Fibroblast of peridontal ligament (primary cell): ENCODE data around the gene SLC17A2.
"Not testable (repeated sequence)": the region's sequence is repeated elsewhere in the genome, so short reads cannot be mapped to it uniquely, and the experiment has no call there.

ENCODE experiments used
- DNase-seq: peaks from one replicate; pipeline ENCODE4 v3.0.0-alpha.2; 2010; ENCODE audit errors: extremely low read depth

The SLC17A2 gene

GRCh38 chr6:25952535-25952934 is 22.0 kb upstream of the SLC17A2 start:
- DNase-seq: no peak

DNA sequence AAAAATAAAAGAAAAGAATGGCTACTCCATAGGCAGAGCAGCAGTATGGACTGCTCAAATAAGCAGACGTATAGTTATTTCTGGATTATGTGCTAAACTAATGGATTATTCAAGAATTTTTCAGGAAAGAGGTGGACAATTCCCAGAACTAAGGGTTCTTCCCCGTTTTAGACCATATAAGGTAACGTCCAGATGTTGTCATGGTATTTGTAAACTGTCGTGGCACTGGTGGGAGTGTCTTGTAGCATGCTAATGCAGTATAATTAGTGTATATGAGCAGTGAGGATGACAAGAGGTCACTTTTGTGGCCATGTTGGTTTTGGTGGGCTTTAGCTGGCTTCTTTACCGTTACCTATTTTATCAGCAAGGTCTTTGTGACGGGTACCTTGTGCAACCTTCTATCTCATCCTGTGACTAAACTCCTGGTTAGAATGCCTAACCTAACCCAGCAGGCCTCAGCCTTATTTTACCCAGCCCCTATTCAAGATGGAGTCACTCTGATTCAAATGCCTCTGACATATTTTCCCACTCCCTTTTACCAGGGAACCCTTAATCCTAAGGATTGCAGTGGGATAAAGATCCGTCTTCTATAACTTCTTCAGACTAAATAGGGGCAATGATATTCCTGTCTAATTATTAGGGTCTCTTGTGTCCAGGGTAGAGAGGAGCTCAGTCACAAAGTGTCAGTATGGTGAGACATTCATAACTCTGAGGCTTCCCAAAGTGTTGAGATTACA is 21.0 kb upstream of the SLC17A2 start:
- no peak for DNase-seq

GRCh38 chr6:25950297-25950696 is 19.8 kb upstream of the SLC17A2 start:
- DNase-seq: no peak

- DNase-seq: no peak
These were observed 19.2 kb upstream of the SLC17A2 start for GRCh38 chr6:25949695-25950094.

- not testable (repeated sequence) for DNase-seq
These were observed 17.0 kb upstream of the SLC17A2 start for GRCh38 chr6:25947492-25947891.

DNA sequence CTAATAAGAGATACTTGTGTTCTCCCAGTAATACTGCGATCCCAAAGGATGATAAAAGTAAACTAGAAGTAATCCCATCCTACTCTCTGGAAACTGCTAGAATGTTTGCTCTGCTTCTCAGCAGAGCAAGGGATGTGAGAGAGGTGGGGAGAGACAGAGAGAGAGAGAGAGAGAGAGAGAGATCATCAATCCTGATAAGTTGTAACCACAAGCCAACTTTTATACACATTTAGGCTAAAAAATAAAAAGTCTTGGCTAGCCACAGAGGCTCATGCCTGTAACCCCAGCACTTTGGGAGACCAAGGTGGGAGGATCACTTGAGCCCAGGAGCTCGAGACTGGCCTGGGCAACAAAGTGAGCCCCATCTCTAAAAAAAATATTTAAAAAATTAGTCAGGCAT is 16.1 kb upstream of the SLC17A2 start:
- no peak for DNase-seq

GRCh38 chr6:25945738-25946137 is 15.2 kb upstream of the SLC17A2 start:
- DNase-seq: not testable (repeated sequence)

- DNase-seq: no peak
These were observed 14.4 kb upstream of the SLC17A2 start for GRCh38 chr6:25944688-25945574.

DNA sequence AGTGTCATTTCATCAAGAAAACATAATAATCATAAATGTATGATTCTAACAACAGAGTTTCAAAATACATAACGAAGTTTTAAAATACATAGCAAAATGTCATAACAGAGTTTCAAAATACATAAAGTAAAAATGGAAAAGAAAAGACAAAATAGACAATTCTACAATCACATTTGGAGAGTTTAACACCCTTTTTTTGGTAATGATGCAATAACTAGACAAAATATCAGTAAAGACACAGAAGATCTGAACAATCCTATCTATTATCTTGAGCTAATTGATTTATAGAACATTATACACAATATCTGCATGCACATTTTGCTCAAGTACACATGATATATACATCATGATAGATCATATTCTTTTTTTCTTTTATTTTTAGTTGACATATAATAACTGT is 13.4 kb upstream of the SLC17A2 start:
- no peak for DNase-seq

GRCh38 chr6:25942561-25943147 is 12.2 kb upstream of the SLC17A2 start:
- DNase-seq: peak; percentile 73

GRCh38 chr6:25939593-25939992 is 9.1 kb upstream of the SLC17A2 start:
- no peak for DNase-seq

DNA sequence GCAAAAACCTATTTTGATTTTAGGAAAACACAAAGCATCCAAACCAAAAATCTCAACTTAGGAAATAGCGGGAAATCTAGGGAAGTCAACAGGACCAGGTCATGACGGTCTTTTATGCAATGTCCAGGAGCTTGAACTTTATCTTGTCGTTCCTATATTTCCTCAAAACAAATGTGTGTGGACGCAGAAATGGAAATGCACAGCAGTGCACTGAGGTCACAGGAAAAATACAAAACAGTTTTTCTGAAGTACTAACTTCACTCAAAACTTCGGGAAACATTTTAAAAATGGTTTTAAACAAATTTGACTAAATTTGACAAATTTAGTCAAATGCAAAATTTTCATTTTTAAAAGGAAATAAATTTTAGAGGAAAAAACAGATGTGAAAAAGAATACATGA is 5.5 kb upstream of the SLC17A2 start:
- DNase-seq: no peak

DNA sequence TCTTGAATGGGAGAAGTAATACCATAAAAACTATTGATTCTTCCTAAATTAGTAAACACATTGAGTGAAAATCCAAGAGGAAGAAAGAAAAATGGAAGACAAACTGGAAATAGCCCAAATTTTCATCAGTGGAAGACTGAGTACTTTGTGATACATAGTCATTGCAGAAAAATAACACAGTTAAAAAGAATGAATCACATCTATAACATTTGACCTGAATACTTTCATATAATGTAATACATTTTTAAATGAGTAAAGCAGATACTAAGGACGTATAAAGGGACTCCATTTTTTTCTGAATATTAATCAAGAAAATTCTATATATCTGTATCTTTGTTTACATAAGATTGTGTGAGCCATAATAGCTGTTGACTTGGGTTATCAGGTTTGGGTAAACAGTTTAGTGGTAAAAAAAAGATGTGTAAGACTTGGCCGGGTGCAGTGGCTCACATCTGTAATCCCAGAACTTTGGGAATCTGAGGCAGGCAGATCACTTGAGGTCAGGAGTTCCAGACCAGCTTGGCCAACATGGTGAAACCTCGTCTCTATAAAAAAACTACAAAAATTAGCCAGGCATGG is 4.3 kb upstream of the SLC17A2 start:
- no peak for DNase-seq

DNA sequence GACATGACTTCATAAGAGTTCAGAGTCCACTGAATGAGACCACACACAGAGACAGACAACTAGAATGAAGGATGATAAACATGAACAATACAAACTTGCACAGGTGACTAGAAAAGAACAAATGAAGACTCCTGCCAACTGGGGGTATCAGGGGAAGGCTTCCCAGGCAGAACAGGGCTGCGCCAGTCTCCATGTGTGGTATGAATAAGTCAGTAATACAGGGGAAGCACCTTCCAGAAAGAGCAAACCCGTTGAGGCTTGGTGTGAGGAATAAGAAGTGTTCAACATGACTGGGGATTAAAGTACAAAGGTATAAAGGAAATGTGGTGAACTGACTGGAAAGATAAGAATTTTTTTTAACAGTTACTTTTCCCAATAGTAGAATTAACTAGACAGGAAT is 3.7 kb upstream of the SLC17A2 start:
- no peak for DNase-seq

DNA sequence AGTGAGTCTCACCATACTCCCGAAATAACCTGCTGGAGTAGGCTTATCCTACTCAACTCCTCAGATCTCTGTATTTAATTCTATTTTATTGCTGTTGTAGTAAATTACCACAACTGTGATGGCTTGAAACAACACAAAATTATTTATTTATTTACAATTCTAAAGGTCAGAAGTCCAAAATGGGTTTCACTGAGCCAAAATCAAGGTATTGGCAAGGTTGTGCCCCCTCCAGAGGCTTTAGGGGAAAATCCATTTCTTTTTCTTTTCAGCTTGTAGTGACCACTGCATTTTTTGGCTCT is 869 bp upstream of the SLC17A2 start:
- DNase-seq: no peak

DNA sequence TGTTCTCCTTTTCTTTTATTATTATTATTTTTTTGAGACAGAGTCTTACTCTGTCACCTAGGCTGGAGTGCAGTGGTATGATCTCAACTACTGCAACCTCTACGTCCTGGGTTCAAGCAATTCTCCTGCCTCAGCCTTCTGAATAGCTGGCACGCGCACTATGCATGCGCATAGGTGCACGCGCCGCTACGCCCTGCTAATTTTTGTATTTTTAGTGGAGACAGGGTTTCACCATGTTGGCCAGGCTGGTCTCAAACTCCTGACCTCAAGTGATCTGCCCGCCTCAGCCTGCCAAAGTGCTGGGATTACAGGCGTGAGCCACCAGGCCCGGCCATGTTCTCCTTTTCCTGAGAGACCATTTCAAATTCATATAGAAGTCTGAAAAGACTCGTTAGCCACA is 706 bp downstream of the SLC17A2 start:
- not testable (repeated sequence) for DNase-seq

- no peak for DNase-seq
These were observed 1.7 kb downstream of the SLC17A2 start for GRCh38 chr6:25928562-25929324.

- peak; percentile 71 for DNase-seq
These were observed 2.7 kb downstream of the SLC17A2 start for GRCh38 chr6:25927756-25928216.

DNA sequence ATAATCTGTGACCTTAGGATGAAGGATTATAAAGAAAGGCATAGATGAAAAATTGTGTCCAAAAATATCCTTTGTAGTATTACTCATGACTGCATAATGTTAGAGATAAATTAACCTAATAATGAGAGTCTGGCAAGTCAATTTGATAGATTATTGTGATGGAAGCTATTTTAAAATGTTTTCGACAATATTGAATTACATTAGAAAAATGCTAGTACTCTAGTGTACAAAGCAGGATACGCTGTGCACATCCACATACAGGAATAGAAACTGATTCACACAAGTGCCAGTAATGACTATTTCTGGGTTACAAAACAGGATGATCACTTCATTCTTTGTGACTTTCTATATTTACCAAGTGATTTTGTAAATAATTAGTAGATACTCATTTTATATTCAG is 3.3 kb downstream of the SLC17A2 start:
- DNase-seq: no peak

DNA sequence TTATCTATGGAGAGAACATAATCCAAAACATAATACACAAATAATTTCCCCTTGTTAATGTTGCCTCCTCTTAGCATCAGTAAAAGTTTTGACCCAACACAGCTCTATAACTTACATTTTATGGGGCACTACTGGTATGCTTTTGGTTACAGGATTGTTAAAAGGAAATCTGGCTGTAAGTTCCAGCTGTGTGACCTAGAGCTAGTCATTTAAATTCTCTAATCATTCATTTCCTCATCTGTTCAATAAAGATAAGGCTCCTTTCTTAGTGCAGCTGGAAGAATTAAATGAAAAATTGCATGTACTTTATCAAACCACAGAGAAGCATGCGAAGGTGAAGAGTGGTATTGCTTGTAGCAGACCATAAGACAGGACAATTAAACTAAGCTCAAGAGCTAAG is 4.6 kb downstream of the SLC17A2 start:
- DNase-seq: no peak

GRCh38 chr6:25922301-25922700 is 8.2 kb downstream of the SLC17A2 start:
- peak; percentile 22 for DNase-seq
